ENCODE data around the gene C6orf89.
A peak's percentile ranks its signal among the peaks of the same experiment; 100 is the strongest.
"Not testable (repeated sequence)": the region's sequence is repeated elsewhere in the genome, so short reads cannot be mapped to it uniquely, and the experiment has no call there.

The C6orf89 gene

DNA sequence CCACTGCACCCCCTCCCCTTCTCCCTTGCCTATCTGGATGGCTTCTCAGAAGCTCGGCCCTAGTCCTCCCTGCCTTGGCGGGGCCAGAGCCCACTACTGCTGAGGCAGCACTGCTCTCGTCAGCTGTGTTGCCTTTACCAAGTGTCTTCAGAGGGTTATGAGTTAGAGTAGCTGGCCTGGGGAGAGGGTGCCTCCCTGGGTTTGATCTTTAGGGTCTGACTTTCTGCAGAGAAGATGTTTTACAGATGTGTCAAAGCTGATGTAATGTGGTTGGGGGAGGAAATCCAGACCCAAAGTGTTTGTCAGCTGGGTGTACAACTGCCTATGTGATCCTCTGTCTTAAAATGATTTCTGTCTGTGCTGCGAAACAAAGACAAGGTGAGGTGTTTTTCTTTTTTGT is 38.4 kb downstream of the C6orf89 start:
- peak; percentile 61 for DNase-seq (ENCODE audit: low spot score)

- no peak for DNase-seq (ENCODE audit: low spot score)
These were observed 39.1 kb downstream of the C6orf89 start for GRCh38 chr6:36924778-36925374.

- DNase-seq (ENCODE audit: low spot score) = no peak
These were observed 40.1 kb downstream of the C6orf89 start for GRCh38 chr6:36925809-36926208.

DNA sequence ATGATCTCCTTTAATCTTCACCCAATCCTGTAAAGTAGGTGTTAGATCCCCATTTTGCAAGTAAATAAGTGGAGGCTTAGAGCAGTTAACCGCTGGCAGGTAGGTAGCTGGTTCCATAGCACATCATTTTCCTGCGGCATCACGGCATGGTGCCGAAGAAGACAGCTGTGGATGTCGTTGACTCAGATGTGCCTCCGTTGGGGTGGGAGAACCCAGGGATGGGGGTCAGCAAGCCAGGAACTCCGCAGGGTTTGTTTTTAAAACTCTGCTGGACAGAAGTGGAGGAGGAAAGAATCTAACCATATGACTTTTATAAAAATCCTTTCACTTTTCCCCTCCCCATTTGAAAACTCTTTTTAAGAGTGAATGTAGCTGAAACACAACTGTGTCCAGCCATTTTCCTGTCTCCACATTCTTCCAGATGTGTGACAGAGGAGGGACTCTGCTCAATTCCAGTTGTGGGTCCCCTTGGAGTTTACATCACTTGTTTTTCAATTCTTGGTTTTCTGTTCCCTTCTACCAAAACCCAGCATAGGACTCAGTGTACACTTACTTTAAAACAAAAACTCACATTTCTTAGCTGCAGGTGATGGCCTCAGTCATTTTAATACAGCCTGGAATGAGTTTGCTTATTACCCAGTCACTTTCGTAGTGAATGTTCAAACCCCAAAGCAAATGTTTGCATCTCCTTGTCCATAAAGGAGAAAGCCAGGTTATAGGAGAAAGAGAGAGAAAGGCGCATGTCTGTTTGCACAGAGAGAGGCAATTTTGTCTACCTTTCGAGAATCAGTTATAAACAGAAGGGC is 41.2 kb downstream of the C6orf89 start:
- no peak for DNase-seq (ENCODE audit: low spot score)

- DNase-seq (ENCODE audit: low spot score) = peak; percentile 88
These were observed 42.2 kb downstream of the C6orf89 start for GRCh38 chr6:36927691-36928546.

DNA sequence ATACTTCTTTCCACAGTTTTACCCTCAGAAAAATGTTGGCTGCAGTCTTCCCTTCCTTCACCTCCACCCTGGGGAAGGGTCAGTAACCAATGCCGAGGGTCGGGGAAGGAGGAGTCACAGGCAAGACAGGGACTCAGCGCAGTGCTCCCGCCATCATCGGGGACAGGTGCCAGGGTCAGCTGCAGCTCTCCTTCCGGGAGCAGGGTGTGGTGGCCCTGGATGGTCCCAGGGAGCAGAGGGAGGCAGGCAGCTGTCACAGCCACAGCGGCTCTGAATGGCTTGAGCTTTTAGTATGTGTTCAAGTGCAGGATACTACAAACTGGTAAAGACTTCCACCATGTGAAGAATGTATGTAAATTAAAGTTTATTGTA is 42.8 kb downstream of the C6orf89 start:
- peak; percentile 38 for DNase-seq (ENCODE audit: low spot score)

DNA sequence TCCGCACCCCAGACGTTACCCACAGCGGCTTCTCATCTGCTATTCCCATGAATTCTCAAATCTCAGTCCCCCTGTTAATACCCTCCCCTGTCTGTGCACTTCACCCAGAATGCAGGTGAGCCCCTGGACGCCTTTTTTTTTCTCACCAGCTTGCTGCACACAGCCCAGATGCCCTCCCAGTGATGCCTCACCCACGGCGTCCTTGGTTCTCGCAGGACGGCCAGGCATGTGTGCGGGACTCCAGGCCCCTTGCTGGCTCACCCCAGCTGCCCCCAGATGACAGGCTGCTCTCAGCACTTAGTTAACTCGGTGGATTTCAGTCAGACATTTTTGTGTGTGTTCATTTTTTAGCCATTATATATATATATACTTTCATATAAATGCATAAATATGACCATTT is 43.4 kb downstream of the C6orf89 start:
- no peak for DNase-seq (ENCODE audit: low spot score)

DNA sequence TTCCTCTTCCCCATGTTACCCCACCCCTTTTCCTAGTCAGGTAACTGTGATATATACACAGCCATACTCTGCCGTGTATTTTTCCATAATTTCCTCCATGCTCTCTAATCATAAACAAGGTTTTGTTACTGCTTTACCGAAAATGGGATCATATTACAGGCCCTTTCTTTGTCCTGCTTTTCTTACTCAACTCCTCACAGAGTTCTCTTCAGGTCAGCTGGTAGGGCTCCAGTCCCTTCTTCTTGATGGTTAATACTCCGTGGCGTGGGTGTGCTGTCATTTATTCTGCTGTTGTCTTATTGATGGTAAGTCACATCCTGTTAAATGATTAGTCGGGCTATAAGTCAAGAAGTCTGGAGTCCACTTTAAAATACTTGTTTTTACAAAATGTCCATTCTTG is 43.9 kb downstream of the C6orf89 start:
- no peak for DNase-seq (ENCODE audit: low spot score)

- no peak for DNase-seq (ENCODE audit: low spot score)
These were observed 44.7 kb downstream of the C6orf89 start for GRCh38 chr6:36930483-36930882.

DNA sequence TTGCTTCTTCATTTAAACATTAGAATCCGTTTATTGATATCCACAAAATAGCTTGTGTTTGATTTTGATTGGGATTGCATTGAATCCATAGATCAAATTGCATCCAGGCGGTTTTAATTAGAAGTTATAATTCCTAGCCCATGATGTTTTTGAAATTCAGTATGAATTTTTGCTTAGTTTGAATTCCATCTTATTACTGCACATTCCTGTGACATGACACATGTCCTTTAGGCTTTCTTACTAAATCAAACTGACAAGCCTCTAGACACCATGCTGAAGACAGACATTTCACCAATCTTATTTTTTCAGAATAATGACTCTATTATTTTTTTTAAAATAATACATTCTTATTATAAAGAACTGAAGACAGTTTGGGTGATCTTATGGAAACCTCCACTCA is 47.4 kb downstream of the C6orf89 start:
- DNase-seq (ENCODE audit: low spot score) = no peak

GRCh38 chr6:36933519-36933918 is 47.8 kb downstream of the C6orf89 start:
- no peak for DNase-seq (ENCODE audit: low spot score)

DNA sequence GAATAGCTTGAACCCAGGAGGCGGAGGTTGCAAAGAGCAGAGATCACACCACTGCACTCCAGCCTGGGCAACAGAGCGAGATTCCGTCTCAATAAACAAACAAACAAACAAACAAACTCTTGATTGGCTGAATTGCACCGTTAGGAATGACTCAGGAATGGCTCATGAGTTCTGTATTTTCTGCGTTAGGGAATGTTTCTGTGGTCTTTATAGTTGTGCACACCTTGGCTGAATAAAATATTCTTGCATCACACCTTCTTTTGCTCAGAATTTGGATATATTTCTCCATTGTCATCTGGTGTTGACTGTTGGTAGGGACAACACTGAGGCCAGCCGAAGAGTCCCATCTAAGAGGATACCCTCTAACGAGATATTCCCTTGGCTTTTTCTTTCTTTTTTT is 49.1 kb downstream of the C6orf89 start:
- DNase-seq (ENCODE audit: low spot score) = no peak

DNA sequence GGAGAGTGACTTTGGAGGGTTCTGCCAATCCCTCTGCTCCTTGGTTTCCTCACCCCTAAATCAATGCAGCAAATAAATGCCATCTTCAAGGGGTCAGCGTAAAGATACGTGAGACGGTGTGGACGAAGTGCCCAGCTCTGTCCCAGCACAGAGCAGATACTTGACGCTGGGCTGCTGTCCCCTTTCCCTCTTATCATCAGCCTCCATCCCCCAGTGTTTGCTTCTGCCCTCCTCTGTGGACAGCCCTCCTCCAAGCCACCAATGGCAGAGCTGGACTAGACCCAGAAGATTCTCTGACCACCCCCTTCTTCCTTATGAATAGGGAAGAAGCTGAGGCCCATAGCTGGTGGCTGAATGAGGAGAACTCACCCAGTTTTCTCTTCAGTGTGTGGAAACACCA is 51.1 kb downstream of the C6orf89 start:
- DNase-seq (ENCODE audit: low spot score) = no peak

DNA sequence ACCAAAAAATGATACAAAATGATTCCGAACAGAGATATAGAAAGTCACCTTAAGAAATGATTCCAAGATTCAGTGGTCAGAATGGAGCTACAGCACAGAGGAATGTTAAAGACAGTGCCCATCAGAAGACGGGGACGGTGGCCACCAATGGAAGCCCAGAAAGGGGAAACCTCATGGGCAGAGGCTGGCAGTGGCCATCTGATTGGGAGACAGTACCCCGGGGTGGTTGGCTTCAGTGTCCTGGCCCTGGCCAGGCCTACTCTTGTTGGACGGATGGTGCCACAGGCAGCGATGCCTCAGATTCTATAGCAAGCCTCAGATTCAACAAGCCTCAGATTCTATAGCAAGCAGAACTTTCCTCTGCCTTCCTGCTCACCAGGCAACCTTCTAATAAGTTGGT is 52.1 kb downstream of the C6orf89 start:
- no peak for DNase-seq (ENCODE audit: low spot score)

- DNase-seq (ENCODE audit: low spot score) = no peak
These were observed 52.8 kb downstream of the C6orf89 start for GRCh38 chr6:36938536-36938935.

GRCh38 chr6:36939005-36939404 is 53.3 kb downstream of the C6orf89 start:
- DNase-seq (ENCODE audit: low spot score) = not testable (repeated sequence)

GRCh38 chr6:36940027-36940426 is 54.3 kb downstream of the C6orf89 start:
- DNase-seq (ENCODE audit: low spot score) = no peak

DNA sequence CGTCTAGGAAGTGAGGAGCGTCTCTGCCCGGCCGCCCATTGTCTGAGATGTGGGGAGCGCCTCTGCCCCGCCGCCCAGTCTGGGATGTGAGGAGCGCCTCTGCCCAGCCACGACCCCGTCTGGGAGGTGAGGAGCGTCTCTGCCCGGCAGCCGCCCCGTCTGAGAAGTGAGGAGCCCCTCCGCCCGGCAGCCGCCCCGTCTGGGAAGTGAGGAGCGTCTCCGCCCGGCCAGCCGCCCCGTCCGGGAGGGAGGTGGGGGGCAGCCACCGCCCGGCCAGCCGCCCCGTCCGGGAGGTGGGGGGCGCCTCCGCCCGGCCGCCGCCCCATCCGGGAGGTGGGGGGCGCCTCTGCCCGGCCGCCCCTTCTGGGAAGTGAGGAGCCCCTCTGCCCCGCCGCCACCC is 55.8 kb downstream of the C6orf89 start:
- DNase-seq (ENCODE audit: low spot score) = not testable (repeated sequence)

DNA sequence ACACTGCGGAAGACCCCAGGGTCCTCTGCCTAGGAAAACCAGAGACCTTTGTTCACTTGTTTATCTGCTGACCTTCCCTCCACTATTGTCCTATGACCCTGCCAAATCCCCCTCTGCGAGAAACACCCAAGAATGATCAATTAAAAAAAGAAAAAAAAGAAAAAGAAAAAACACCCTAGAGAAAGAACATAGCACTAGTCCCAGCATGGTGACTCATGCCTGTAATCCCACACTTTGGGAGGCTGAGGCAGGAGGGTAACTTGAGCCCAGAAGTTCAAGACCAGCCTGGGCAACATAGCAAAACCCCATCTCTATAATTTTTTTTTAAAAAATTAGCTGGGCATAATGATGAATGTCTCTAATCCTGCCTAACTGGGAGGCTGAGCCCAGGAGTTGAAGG is 56.6 kb downstream of the C6orf89 start:
- DNase-seq (ENCODE audit: low spot score) = not testable (repeated sequence)

DNA sequence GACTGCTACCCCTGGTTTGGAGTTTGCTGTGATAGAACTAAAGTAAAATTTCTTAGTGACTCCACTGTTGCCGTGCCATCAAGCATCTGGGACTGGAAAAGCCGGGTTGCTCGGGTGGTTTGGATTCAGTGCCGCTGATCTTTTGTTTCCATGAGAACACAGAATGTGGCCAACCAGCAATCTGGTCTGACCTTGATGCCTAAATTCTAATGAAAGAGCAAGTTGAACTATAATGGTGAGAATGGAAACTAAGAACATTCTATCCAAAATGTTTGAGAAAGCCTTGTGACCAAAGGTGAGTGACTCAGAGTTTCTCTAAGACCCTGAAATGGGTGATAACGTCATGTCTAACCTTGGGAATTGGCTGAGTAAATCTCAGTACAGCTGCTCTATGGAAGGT is 58.9 kb downstream of the C6orf89 start:
- DNase-seq (ENCODE audit: low spot score) = no peak

- no peak for DNase-seq (ENCODE audit: low spot score)
These were observed 59.5 kb downstream of the C6orf89 start for GRCh38 chr6:36945301-36945700.

DNA sequence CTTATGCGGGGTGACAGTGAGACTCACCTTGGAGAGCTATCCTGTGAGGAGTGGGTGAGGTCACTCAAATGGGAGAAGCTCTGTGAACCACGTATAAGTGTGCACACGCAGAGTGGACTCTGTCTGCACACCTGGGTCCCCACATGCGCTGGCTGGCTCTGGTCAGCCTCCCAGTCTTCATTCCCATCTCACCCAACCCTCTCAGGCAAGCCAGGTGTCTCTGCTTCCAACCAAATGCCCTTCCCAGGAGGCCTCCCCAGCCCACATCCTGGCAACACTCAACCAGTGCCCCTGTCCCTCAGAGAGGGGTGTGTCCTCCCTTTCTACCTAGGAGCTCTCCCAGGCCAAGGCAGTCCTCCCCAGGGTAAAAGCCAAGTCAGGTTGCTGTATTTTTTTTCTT is 60.8 kb downstream of the C6orf89 start:
- DNase-seq (ENCODE audit: low spot score) = no peak

Measured in SK-N-DZ (cell line).